HG03095 (cell line): ENCODE measurements around the gene CXCL8.

Experiments
- ATAC-seq: cut with Tn5 transposase; IDR thresholded peaks from one replicate; pipeline ENCODE4 v1.9.1; 2021; ENCODE audit warnings: moderate library complexity; ENCODE audit not compliant: unreplicated experiment

Gene CXCL8

DNA sequence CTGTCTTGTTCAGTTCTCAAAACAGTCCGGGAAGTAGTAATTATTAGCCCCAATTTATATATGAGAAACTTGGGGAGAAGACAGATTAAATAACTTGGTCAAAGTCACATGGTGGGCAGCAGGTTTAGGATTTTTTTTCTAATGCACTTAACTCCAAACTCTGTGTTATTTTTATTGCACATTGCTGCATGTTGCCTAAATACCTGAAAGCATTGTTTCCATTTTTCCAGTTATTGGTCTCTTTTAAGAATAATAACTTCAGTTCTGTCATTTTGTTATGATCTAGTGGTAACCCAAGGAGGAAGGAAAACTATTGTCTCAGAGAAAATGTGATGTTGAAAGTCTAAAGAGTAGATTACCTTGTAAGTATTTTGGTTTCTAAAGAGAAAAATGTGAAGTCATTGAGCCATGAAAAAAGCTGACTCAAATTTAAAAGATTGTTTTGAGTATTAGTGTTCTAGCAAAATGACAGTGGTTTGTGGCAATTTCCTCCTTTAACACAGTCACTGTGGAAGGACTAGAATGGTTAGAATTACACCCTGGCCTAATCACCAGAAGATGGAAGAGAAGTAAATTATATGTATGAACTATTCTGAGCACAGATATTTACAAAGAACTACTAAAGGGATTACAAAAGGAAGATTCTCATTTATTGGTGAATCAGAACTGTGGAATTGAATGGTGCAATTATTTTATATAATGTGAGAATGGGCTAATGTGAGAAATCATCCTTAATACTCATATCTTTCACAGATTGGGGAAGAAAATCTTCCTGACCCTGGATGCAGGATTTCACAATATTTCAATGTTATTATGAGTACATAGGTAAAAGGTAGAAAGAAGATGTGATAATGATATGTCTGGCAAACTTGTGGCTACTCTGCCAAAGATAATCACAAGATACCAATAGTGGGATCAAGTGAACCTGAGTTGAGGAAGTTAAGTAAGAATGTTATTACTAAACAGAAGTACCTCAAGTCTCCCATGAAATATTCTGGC is 21.7 kb upstream of the CXCL8 start:
- ATAC-seq = peak; percentile 94

DNA sequence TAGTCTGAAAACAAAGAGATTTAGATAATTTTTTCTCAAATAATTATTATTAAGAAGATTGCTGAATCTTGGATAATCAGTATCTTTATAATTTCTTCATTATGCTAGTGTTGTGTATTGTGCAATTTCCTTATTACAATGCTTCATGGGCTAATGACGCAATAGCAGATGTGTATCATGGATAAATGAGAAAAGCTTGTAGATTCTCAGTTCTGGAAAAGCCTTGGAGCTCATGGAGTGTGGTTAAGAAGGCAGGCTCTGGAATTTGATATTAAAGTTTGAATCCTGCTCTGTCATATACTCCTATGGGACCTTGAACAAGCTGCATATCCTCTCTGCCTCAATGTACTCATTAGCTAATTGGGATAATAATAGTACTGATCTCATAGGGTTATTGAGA is 18.9 kb upstream of the CXCL8 start:
- no peak for ATAC-seq

DNA sequence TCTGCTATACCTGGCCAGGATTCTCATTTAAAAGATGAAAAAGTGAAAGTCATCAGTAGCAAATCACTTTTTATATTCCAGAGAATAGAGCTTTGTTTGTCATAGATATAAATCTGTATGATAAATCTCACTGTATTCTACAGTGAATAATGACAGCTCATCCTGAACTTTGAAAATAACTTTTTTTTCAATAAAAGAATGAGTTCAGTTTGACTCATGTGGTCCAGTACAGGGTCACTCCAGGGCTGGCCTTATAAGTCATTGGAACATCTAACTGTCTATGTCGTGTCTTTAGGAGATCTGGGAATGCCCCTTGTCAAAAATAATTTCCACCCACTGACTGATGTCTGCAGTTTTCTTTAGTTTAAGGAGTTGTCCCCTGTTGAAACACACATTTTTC is 18.5 kb upstream of the CXCL8 start:
- ATAC-seq = no peak

DNA sequence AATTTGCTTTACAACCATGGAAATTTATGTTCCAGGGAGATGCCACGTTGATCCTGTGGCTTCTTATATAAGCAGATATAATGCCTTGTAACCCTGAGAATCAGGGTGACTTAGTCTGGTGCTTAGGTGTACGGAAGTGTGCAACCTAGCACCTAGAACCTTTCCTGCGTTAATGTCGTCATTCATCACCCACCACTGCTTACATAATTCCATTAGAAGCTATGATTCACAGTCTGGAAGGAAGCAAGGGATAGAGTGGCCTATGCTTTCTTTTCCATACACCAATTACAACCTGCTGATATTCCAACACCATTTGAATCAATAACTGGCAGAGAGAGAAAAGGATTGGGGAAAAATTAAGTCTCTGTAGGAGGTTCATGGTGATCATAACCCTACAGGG is 17.3 kb upstream of the CXCL8 start:
- ATAC-seq = no peak

DNA sequence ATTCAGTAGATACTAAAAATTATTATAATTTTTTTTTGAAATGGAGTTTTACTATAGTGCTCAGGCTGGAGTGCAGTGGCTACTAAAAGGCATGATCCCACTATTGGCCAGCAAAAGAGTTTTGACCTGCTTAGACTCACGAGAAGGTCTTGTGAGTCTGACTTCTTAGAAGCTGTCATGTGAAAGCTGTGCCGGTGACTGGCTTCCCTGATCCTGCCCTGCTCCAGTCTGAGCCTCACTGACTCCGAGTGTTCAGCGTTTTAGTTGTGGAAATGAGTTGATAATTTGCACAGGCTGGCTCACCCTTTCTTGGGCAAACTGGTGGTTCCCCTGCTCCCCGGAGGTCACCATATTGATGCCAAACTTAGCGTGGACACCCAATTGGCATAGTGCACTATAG is 16.4 kb upstream of the CXCL8 start:
- ATAC-seq = no peak

DNA sequence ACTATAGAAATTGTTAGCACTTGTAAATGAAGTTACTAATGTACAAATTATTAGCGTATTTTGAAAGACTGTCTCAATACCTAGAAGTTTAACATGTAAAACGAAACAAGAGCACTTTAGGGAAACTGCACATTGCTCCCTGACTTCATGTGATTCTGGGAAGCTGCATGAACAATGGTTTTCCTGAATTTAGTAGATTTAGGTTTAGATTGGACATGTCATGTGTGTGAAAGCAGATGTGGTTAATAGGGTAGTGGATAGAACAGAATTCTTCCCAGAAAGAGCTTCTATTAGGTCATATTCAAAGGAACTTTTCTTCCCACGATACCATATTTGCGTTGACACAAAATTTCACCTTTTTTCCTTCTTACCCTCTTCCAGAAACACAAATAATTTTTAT is 14.9 kb upstream of the CXCL8 start:
- no peak for ATAC-seq

DNA sequence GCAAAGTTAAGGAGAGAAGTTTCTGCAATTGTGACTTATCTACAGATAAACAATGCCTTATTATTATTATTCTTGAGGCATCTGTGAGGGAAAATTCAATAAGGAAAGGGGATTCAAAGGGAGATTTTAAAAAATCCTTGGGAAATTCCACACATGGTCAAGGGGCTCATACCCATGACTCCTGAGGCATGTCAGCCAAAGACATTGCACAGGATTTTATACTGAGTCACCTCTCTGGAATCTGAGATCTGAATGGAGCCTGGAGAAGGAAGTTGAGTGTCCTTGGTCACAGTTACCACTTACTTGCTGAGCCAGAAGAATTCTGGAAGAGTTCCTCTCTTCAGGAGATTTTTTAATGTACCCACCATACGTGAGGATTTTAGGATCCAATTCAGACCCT is 14.4 kb upstream of the CXCL8 start:
- no peak for ATAC-seq

DNA sequence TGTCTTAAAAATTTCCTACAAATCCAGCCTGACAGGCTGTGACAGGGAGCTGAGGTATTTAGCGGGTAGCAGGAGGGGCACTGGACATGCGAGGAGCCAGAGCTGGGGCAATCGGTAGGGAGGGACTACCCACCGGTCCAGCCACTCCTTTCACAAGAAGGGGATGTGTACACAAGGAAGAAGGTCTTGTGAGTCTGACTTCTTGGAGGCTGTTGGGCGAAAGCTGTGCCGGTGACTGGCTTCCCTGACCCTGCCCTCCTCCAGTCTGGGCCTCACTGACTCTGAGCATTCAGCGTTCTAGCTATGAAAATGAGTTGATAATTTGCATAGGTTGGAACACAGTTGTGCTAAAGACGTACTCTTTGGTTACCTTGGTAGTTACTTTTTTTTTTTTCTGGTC is 12.7 kb upstream of the CXCL8 start:
- ATAC-seq = no peak

DNA sequence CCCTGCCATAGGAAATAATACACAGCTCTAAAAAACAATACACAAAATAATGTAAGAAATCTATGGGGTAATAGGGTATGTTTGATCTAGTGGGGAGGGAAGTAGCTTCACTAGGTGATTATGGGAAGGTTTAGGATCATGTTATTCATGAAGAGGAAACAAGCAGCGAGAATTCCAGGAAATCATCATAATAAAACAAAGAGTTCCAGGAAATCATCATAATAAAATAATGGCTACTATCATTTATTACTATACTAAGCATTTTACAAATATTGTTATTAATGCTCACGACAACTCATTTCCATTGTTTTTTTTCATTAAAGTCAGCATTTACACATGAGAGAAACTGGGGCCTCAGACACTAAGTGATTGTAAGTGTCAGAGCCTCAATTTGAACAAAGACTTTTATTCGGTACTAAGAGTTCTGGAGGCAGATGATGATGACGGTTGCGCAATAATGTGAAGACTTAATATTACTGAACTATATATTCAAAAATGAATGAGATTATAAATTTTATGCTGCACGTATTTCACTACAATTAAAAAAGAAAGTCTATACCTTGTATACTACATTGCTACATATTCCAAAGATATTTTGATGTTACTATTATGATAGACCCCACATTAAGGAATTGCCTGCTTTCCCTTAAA is 12.2 kb upstream of the CXCL8 start:
- no peak for ATAC-seq

DNA sequence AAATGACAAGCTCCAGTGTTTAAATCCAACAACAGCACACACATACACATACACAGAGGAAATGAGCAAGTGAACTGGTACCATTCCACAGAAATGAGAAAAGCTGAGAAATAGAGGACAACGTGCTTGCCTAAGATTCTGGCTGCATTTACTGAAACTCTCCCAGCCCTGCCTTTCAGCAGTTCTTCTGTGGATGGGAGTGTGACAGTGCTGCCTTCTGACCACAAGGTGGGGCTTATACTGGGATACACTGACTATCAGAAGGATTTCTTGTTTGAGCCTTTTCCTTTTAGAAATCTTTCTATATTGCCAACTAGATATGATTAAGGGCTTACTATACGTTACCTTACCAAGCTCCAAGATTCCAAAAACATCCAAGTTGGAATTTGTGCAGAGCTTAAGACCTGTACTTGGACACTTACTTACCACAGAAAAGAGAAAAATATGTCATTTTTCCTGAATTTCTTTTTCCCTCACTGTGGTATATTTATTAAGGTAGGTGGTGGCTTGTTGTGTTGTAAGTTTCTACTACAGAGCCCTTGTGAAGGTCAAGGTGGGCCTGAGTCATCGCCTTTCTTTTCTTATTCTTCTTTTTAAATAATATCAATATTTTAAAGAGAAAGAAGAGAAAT is 10.7 kb upstream of the CXCL8 start:
- ATAC-seq = peak; percentile 48

DNA sequence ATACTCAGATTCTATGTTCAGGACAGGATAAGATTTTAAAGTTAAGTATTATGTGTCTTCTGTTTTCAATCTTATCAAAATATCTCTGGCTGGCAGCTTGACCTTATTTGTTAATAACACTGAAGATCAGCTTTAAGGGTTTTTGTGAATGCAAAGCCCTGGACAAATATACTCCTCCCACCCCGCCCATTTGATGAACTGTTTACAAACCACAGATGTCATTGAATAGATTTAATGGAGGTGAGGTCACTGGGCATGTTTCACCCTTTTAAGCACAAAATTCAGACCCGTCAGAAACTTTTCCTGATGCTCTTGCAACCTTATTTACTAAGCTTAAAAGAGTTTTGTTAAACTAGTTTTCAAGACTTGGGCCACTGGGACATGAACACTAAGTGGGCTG is 10.1 kb upstream of the CXCL8 start:
- no peak for ATAC-seq

DNA sequence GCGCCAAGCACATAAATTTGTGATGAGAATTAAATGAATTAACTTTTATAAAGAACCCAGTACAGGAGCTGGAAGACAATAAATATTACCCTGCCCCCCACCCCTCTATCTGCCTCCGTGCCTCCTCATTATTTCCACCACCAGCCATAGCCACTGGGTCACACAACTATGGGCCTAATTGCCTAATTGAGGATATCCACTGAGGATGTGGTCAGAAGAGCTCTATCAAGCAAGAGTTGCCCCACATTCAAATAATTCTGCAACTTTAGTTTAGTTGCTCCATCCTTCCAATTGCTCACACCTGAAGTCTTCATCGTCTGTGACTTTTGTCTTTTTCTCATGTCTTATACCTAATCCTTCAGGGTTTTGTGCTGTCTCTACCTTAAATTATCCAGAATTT is 9.5 kb upstream of the CXCL8 start:
- ATAC-seq = no peak

DNA sequence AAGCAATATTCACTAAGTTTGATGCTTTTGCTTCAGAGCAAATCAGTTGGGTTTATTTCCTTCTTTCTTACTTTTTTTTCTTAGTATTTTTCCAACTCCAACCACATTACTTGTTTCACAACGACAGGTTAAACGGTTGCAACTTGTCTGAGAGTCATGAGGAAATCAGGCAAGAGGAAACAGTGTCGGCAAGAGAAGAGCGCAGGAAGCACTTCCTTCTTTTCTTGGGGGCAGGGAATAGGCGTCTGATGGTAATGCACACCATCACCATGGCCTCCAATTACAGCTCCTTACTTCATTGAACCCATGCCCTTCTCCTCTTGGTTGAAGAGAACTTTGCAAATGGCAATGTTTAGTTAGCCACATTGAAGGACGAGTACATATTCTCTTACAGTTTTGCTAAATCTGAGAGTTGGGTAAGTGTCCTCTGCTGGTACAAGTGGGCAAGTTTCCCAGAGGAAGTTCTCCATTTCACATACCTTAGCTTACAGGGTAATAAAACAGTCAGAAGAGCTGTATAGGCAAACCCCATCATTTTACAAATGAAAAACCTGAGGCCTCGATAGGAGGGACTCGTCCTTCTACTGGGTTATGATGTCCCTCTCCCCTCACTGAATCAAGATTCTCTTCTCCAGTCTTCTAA is 8.3 kb upstream of the CXCL8 start:
- ATAC-seq = no peak

DNA sequence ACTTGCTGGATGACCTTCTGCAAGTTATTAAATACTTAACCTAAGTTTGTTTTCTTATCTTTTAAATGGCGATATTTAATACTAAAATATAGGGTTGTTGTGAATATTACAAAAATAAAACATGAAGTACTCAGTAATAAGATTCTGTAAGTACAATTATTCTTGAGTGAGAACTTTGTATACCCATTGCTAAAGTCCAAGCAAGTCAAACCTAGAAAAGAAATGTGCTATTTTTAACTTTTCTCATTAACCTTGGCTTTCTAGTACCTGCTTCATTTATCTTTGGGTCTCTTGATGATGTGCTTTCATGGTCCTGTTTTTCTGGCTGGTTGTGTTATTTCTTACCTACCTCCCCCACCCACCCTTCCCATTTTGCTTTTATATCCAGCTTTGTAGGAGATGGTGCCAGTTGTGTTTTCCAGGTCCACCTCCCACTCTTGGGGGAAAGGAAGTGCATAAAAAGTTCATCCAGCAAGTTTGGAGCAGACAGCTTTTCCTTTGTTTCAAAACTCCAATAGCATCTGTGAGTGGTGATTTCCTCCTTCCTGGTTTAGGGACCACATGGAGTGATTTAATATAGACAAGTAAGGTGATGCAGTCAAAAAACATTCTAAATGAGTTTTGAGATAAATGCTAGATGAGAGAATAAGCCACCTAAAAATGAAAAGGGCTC is 7.5 kb upstream of the CXCL8 start:
- ATAC-seq = no peak

DNA sequence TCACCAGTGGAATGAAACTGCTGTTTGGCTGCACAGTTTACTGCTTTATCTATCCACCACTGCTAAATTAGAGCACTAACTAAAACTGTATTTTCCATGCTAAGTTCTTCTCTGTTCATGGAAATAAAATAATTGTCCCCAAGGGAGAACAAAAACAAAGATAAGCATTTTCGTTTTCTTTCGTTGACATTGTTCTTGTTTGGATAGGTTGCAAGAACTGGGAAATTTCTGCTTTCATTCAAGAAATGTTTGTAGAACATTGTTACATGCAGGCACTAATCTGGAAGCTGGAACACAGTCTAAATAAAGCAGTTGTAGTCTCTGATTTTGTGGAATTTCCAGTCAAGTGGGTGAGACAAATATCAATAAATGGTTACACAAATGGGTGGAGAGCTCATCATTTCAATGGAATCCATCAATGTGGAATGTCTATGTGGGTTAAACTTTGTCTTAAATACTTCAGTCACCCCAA is 5.8 kb upstream of the CXCL8 start:
- ATAC-seq = no peak

DNA sequence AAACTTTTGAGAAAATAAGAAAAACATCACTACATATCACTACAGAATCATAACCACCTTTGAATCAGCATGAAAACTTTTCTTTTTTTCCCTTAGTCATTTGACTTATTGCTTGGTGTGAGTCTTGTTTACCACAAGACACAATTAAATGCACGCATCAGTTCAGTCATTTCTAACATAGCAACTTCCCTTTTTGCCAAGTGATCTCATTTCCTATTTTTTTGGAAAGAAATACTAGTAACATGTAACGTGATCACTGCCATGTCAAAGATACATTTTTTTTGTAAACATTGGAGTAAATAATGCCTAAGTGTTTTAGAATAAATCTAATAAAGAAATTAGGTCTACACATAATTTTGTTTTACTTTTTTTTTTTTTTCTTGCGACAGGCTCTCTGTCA is 5.1 kb upstream of the CXCL8 start:
- peak; percentile 74 for ATAC-seq

DNA sequence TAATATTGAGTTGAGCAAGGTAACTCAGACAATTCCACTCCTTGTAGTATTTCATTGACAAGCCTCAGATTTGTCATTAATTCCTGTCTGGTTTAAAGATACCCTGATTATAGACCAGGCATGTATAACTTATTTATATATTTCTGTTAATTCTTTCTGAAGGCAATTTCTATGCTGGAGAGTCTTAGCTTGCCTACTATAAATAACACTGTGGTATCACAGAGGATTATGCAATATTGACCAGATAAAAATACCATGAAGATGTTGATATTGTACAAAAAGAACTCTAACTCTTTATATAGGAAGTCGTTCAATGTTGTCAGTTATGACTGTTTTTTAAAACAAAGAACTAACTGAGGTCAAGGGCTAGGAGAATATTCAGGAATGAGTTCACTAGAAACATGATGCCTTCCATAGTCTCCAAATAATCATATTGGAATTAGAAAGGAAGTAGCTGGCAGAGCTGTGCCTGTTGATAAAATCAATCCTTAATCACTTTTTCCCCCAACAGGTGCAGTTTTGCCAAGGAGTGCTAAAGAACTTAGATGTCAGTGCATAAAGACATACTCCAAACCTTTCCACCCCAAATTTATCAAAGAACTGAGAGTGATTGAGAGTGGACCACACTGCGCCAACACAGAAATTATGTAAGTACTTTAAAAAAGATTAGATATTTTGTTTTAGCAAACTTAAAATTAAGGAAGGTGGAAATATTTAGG is 821 bp downstream of the CXCL8 start:
- ATAC-seq = no peak

DNA sequence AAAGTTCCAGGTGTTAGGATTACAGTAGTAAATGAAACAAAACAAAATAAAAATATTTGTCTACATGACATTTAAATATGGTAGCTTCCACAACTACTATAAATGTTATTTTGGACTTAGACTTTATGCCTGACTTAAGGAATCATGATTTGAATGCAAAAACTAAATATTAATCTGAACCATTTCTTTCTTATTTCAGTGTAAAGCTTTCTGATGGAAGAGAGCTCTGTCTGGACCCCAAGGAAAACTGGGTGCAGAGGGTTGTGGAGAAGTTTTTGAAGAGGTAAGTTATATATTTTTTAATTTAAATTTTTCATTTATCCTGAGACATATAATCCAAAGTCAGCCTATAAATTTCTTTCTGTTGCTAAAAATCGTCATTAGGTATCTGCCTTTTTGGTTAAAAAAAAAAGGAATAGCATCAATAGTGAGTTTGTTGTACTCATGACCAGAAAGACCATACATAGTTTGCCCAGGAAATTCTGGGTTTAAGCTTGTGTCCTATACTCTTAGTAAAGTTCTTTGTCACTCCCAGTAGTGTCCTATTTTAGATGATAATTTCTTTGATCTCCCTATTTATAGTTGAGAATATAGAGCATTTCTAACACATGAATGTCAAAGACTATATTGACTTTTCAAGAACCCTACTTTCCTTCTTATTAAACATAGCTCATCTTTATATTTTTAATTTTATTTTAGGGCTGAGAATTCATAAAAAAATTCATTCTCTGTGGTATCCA is 1.6 kb downstream of the CXCL8 start:
- ATAC-seq = no peak

DNA sequence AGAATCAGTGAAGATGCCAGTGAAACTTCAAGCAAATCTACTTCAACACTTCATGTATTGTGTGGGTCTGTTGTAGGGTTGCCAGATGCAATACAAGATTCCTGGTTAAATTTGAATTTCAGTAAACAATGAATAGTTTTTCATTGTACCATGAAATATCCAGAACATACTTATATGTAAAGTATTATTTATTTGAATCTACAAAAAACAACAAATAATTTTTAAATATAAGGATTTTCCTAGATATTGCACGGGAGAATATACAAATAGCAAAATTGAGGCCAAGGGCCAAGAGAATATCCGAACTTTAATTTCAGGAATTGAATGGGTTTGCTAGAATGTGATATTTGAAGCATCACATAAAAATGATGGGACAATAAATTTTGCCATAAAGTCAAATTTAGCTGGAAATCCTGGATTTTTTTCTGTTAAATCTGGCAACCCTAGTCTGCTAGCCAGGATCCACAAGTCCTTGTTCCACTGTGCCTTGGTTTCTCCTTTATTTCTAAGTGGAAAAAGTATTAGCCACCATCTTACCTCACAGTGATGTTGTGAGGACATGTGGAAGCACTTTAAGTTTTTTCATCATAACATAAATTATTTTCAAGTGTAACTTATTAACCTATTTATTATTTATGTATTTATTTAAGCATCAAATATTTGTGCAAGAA is 2.3 kb downstream of the CXCL8 start:
- ATAC-seq = no peak
